ENCODE results near the gene SEC31A.
"Not testable (repeated sequence)": the region's sequence is repeated elsewhere in the genome, so short reads cannot be mapped to it uniquely, and the experiment has no call there.

SEC31A gene

GRCh38 chr4:82865592-82865991, 25.4 kb downstream of the SEC31A start:
- H3K4me1 ChIP-seq (ENCODE audit: low read depth, poor library complexity, severe bottlenecking), result peaks cover 50% of the 10 kb centered on the region
- no peak overlapping the region for H3K9ac ChIP-seq
- no peak overlapping the region for H2AFZ ChIP-seq (ENCODE audit: low read depth)
- peaks cover 14% of the 10 kb centered on the region; the same call in 1 of the 2 replicates for H3K36me3 ChIP-seq (ENCODE audit: insufficient read depth)
- H3K4me3 ChIP-seq (IDR thresholded peaks at IDR 0.05; ENCODE audit: insufficient read depth, low read depth, low read length), result no peak overlapping the region
- H3K79me2 ChIP-seq (ENCODE audit: insufficient read depth, low read depth), result 0 out of 2 replicates have a peak, but pooled peaks cover 6% of the 10 kb centered on the region
- H3K4me2 ChIP-seq, result peak overlapping the region; percentile 31
- H3K27ac ChIP-seq, result peak overlapping the region; percentile 48; the same call in 1 of the 2 replicates
- no peaks in the 10 kb centered on the region for H3K27me3 ChIP-seq (ENCODE audit: insufficient read depth, low read depth)
- TF ChIP-seq CTCF (conservative IDR thresholded peaks at IDR 0.05; ENCODE audit: low read depth, low read length), result no peak
- no peaks in the 10 kb centered on the region for H4K20me1 ChIP-seq (ENCODE audit: insufficient read depth)

- no peak overlapping the region for H3K9ac ChIP-seq
- peak overlapping the region; percentile 43; the same call in 1 of the 2 replicates for H3K4me2 ChIP-seq
- H3K27me3 ChIP-seq (ENCODE audit: insufficient read depth, low read depth), result no peaks in the 10 kb centered on the region
- no peaks in the 10 kb centered on the region for H4K20me1 ChIP-seq (ENCODE audit: insufficient read depth)
- TF ChIP-seq CTCF (conservative IDR thresholded peaks at IDR 0.05; ENCODE audit: low read depth, low read length), result no peak
- H2AFZ ChIP-seq (ENCODE audit: low read depth), result no peak overlapping the region
- peak overlapping the region; percentile 54 for H3K4me3 ChIP-seq (IDR thresholded peaks at IDR 0.05; ENCODE audit: insufficient read depth, low read depth, low read length)
- 0 out of 2 replicates have a peak, but pooled peaks cover 6% of the 10 kb centered on the region for H3K79me2 ChIP-seq (ENCODE audit: insufficient read depth, low read depth)
- H3K36me3 ChIP-seq (ENCODE audit: insufficient read depth), result peaks cover 10% of the 10 kb centered on the region; the same call in 1 of the 2 replicates
- peaks cover 50% of the 10 kb centered on the region for H3K4me1 ChIP-seq (ENCODE audit: low read depth, poor library complexity, severe bottlenecking)
- H3K27ac ChIP-seq, result peak overlapping the region; percentile 48
These were observed 26.5 kb downstream of the SEC31A start for GRCh38 chr4:82864336-82864979.

- no peak overlapping the region for H3K4me2 ChIP-seq
- TF ChIP-seq CTCF (conservative IDR thresholded peaks at IDR 0.05; ENCODE audit: low read depth, low read length), result no peak
- peaks cover 39% of the 10 kb centered on the region for H3K4me1 ChIP-seq (ENCODE audit: low read depth, poor library complexity, severe bottlenecking)
- no peak overlapping the region for H2AFZ ChIP-seq (ENCODE audit: low read depth)
- no peak overlapping the region for H3K4me3 ChIP-seq (IDR thresholded peaks at IDR 0.05; ENCODE audit: insufficient read depth, low read depth, low read length)
- H4K20me1 ChIP-seq (ENCODE audit: insufficient read depth), result no peaks in the 10 kb centered on the region
- H3K9ac ChIP-seq, result no peak overlapping the region
- H3K79me2 ChIP-seq (ENCODE audit: insufficient read depth, low read depth), result 0 out of 2 replicates have a peak, but pooled peaks cover 6% of the 10 kb centered on the region
- H3K27me3 ChIP-seq (ENCODE audit: insufficient read depth, low read depth), result no peaks in the 10 kb centered on the region
- peaks cover 9% of the 10 kb centered on the region; the same call in 1 of the 2 replicates for H3K36me3 ChIP-seq (ENCODE audit: insufficient read depth)
- H3K27ac ChIP-seq, result no peak overlapping the region
These were observed 29.4 kb downstream of the SEC31A start for GRCh38 chr4:82861529-82861928.

- not testable (repeated sequence) for H3K4me3 ChIP-seq (IDR thresholded peaks at IDR 0.05; ENCODE audit: insufficient read depth, low read depth, low read length); H3K27me3 ChIP-seq (ENCODE audit: insufficient read depth, low read depth); H3K9ac ChIP-seq; H3K36me3 ChIP-seq (ENCODE audit: insufficient read depth); H2AFZ ChIP-seq (ENCODE audit: low read depth); H4K20me1 ChIP-seq (ENCODE audit: insufficient read depth); H3K79me2 ChIP-seq (ENCODE audit: insufficient read depth, low read depth); H3K4me2 ChIP-seq; H3K27ac ChIP-seq
- peaks cover 29% of the 10 kb centered on the region for H3K4me1 ChIP-seq (ENCODE audit: low read depth, poor library complexity, severe bottlenecking)
These were observed 30.5 kb downstream of the SEC31A start for GRCh38 chr4:82860487-82860886.

GRCh38 chr4:82852751-82853285, 38.1 kb downstream of the SEC31A start:
- Histone ChIP-seq H3K36me3 (ENCODE audit: insufficient read depth) (peaks cover 17% of the 10 kb centered on the region; the same call in 1 of the 2 replicates), H3K27ac (no peak overlapping the region), H3K27me3 (ENCODE audit: insufficient read depth, low read depth) (no peaks in the 10 kb centered on the region), H2AFZ (ENCODE audit: low read depth) (no peak overlapping the region), H3K79me2 (ENCODE audit: insufficient read depth, low read depth) (no peaks in the 10 kb centered on the region), H3K4me1 (ENCODE audit: low read depth, poor library complexity, severe bottlenecking) (peaks cover 17% of the 10 kb centered on the region), H3K4me2 (no peak overlapping the region), H4K20me1 (ENCODE audit: insufficient read depth) (no peaks in the 10 kb centered on the region), H3K4me3 (IDR thresholded peaks at IDR 0.05; ENCODE audit: insufficient read depth, low read depth, low read length) (no peak overlapping the region), H3K9ac (no peak overlapping the region)
- TF ChIP-seq CTCF (conservative IDR thresholded peaks at IDR 0.05; ENCODE audit: low read depth, low read length), result no peak

Data from KMS-11 (cell line).